ENCODE data around the gene HERC2.

DNA sequence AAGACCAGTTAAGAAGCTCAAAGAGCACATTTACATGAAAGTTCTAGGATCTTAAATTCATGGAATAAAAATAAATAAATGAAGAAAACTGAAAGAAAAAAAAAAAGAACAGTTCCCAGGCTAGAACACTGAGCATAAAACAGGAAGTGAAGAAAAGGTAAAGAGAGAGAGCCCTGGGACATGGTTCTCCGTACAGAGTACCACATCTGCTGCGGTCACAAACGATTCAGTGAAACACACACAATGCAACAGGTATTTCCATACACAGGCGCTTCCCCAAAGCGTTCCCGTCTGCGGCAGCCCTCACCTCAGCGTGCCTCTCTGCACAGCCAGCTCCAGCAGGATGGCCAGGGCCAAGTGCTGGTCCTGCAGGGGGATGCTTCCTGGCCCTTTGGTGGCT, 49.4 kb downstream of the HERC2 start:
- TF ChIP-seq, protein P1, sequence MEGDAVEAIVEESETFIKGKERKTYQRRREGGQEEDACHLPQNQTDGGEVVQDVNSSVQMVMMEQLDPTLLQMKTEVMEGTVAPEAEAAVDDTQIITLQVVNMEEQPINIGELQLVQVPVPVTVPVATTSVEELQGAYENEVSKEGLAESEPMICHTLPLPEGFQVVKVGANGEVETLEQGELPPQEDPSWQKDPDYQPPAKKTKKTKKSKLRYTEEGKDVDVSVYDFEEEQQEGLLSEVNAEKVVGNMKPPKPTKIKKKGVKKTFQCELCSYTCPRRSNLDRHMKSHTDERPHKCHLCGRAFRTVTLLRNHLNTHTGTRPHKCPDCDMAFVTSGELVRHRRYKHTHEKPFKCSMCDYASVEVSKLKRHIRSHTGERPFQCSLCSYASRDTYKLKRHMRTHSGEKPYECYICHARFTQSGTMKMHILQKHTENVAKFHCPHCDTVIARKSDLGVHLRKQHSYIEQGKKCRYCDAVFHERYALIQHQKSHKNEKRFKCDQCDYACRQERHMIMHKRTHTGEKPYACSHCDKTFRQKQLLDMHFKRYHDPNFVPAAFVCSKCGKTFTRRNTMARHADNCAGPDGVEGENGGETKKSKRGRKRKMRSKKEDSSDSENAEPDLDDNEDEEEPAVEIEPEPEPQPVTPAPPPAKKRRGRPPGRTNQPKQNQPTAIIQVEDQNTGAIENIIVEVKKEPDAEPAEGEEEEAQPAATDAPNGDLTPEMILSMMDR (IDR thresholded peaks at IDR 0.05), result no peak
- TF ChIP-seq POLR2A (IDR thresholded peaks at IDR 0.05), result no peak

All from uterus (tissue), 2 donors.